ENCODE measurements around the gene CNOT1.

Gene CNOT1

DNA sequence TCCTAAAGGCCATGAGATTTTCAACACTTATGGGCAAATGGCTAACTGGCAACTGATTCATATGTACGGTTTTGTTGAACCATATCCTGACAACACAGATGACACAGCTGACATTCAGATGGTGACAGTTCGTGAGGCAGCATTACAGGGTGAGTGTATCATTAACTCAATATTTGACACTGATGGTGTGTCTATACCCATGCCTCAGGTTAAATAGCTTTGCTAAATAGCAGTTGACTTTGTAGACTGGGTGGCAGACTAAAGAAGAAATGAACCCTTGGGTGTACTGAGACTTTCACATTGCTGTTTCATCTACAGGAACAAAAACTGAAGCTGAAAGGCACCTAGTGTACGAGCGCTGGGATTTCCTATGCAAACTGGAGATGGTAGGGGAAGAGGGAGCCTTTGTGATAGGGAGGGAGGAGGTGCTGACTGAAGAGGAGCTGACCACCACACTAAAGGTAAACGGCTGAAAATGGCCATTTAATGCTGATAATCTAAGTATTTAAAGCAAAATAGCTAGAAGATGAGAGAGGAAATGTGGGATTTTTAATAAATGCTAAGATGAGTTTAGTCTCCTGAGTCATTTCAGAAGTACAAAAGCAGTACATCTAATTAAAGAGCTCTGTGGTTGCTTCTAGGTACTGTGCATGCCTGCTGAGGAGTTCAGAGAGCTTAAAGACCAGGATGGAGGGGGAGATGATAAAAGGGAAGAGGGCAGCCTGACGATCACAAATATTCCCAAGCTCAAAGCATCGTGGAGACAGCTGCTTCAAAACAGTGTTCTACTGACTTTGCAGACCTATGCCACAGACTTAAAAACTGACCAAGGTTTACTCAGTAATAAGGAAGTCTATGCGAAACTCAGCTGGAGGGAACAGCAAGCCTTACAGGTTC, 111.3 kb downstream of the CNOT1 start:
- DNase-seq (ENCODE audit: low spot score in 2 of 2) (no peak), ATAC-seq (replicated peaks; ENCODE audit: extremely low read depth, poor library complexity, severe bottlenecking) (no peak)
- H3K27ac Mint-ChIP-seq (ENCODE audit: low read depth): peak overlapping the region; percentile 3
- no peaks in the 10 kb centered on the region for H3K9me3 Mint-ChIP-seq
- peaks cover 19% of the 10 kb centered on the region for H3K4me1 Mint-ChIP-seq
- H3K36me3 Mint-ChIP-seq (ENCODE audit: insufficient read depth): peaks cover 57% of the 10 kb centered on the region
- H3K4me3 Mint-ChIP-seq: no peak overlapping the region
- no peaks in the 10 kb centered on the region for H3K27me3 Mint-ChIP-seq

DNA sequence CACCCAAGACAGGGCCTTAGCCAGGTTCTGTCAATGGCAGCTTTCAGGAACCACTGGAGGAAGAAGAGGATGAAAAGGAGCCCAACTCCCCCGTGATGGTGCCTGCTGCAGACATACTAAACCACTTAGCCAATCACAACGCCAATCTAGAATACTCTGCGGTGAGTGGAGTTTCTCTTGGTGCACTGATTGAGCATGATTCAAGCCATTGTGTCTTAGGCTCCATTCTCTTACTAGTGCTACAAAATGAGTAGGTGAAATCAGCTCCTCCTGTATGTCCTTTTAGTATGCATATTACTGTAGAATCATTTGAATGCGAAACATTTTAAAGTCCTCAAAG, 112.9 kb downstream of the CNOT1 start:
- no peak for ATAC-seq (replicated peaks; ENCODE audit: extremely low read depth, poor library complexity, severe bottlenecking)

GRCh38 chr16:58515871-58516767, 113.5 kb downstream of the CNOT1 start:
- Mint-ChIP-seq H3K27ac (ENCODE audit: low read depth) (peak overlapping the region; percentile 85), H3K27me3 (no peaks in the 10 kb centered on the region), H3K4me1 (peaks cover 26% of the 10 kb centered on the region), H3K4me3 (peak overlapping the region; percentile 85), H3K9me3 (no peaks in the 10 kb centered on the region), H3K36me3 (ENCODE audit: insufficient read depth) (peaks cover 34% of the 10 kb centered on the region)
- ATAC-seq (replicated peaks; ENCODE audit: extremely low read depth, poor library complexity, severe bottlenecking) (peak; percentile 69), DNase-seq (ENCODE audit: low spot score in 2 of 2) (no peak)

More for the DNA sequence above, 112.9 kb downstream of the CNOT1 start:
- DNase-seq (ENCODE audit: low spot score in 2 of 2): no peak
- Mint-ChIP-seq H3K4me1 (peaks cover 23% of the 10 kb centered on the region), H3K27ac (ENCODE audit: low read depth) (no peak overlapping the region), H3K4me3 (peak overlapping the region; percentile 85), H3K36me3 (ENCODE audit: insufficient read depth) (peaks cover 41% of the 10 kb centered on the region), H3K27me3 (no peaks in the 10 kb centered on the region), H3K9me3 (no peaks in the 10 kb centered on the region)

GRCh38 chr16:58515125-58515870, 114.3 kb downstream of the CNOT1 start, which contains the start of gene SETD6:
SETD6 (plus strand) TSS chr16:58515517; CDS start chr16:58515538, 21 bp downstream.
- no peaks in the 10 kb centered on the region for H3K9me3 Mint-ChIP-seq
- peak within 1 kb of the TSS; percentile 85 for H3K4me3 Mint-ChIP-seq
- peak in 1 of 2 donors; percentile 40 for DNase-seq (ENCODE audit: low spot score in 2 of 2)
- peaks cover 26% of the 10 kb centered on the region for H3K4me1 Mint-ChIP-seq
- H3K36me3 Mint-ChIP-seq (ENCODE audit: insufficient read depth): peaks cover 26% of the 10 kb centered on the region
- no peaks in the 10 kb centered on the region for H3K27me3 Mint-ChIP-seq
- peak; percentile 76 for ATAC-seq (replicated peaks; ENCODE audit: extremely low read depth, poor library complexity, severe bottlenecking)
- peak within 1 kb of the TSS; percentile 85 for H3K27ac Mint-ChIP-seq (ENCODE audit: low read depth)

- peaks cover 26% of the 10 kb centered on the region for H3K4me1 Mint-ChIP-seq
- ATAC-seq (replicated peaks; ENCODE audit: extremely low read depth, poor library complexity, severe bottlenecking): no peak
- H3K36me3 Mint-ChIP-seq (ENCODE audit: insufficient read depth): peaks cover 17% of the 10 kb centered on the region
- H3K27ac Mint-ChIP-seq (ENCODE audit: low read depth): no peak overlapping the region
- H3K4me3 Mint-ChIP-seq: no peak overlapping the region
- no peak for DNase-seq (ENCODE audit: low spot score in 2 of 2)
- H3K27me3 Mint-ChIP-seq: no peaks in the 10 kb centered on the region
- H3K9me3 Mint-ChIP-seq: no peaks in the 10 kb centered on the region
These were observed 115.8 kb downstream of the CNOT1 start for GRCh38 chr16:58513874-58514273.

DNA sequence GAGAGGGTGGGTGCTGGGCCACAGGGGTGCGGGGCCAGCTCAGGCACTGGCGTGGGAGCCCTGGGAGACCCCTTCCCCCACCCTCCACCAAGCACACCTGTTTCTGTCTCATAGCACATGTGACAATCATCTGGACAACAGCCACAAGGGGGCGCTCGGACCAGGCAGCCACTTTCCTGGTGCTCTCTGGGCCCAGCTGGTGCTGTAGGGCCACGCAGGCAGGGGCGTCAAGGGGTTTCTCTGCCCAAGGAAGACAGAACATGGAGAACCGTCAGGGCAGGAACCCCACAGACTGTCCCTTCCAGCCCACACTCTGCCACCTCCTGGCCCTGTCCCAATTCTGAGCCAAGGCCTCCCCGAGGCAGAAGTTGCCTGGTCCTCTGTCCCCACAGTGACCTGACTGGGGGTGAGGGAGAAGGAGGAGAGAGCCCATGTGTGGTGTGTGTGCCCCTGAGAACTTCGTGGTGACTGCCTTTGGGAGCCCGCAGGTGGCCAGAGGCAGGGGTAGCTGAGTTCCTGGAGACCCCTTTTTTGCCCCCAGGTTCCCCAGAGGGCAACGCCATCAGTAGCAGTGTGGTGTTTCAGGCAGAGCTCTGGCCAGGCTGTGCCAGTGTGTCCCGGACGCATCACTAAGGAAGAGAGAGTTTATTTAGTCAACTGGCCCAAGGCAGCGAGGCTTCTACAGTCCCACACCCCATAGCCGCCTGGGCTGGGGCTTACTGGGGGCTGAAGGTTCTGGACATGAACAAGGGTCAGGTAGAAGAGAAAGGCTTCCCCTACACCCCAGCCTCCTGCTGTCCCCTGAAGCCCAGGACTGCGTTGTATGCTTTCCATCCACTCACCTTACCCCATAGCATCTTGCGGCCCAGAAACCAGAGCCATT, 117.5 kb downstream of the CNOT1 start:
- Mint-ChIP-seq H3K36me3 (ENCODE audit: insufficient read depth) (peaks cover 6% of the 10 kb centered on the region), H3K4me1 (peaks cover 26% of the 10 kb centered on the region), H3K4me3 (no peak overlapping the region), H3K9me3 (no peaks in the 10 kb centered on the region), H3K27me3 (no peaks in the 10 kb centered on the region), H3K27ac (ENCODE audit: low read depth) (no peak overlapping the region)
- DNase-seq (ENCODE audit: low spot score in 2 of 2): peak; percentile 62 to 75
- no peak for ATAC-seq (replicated peaks; ENCODE audit: extremely low read depth, poor library complexity, severe bottlenecking)

- no peaks in the 10 kb centered on the region for H3K9me3 Mint-ChIP-seq
- peaks cover 15% of the 10 kb centered on the region for H3K4me1 Mint-ChIP-seq
- no peaks in the 10 kb centered on the region for H3K27me3 Mint-ChIP-seq
- no peak overlapping the region for H3K27ac Mint-ChIP-seq (ENCODE audit: low read depth)
- H3K4me3 Mint-ChIP-seq: no peak overlapping the region
- ATAC-seq (replicated peaks; ENCODE audit: extremely low read depth, poor library complexity, severe bottlenecking) (no peak), DNase-seq (ENCODE audit: low spot score in 2 of 2) (no peak)
- peaks cover 3% of the 10 kb centered on the region for H3K36me3 Mint-ChIP-seq (ENCODE audit: insufficient read depth)
These were observed 118.6 kb downstream of the CNOT1 start for GRCh38 chr16:58510776-58511628.

DNA sequence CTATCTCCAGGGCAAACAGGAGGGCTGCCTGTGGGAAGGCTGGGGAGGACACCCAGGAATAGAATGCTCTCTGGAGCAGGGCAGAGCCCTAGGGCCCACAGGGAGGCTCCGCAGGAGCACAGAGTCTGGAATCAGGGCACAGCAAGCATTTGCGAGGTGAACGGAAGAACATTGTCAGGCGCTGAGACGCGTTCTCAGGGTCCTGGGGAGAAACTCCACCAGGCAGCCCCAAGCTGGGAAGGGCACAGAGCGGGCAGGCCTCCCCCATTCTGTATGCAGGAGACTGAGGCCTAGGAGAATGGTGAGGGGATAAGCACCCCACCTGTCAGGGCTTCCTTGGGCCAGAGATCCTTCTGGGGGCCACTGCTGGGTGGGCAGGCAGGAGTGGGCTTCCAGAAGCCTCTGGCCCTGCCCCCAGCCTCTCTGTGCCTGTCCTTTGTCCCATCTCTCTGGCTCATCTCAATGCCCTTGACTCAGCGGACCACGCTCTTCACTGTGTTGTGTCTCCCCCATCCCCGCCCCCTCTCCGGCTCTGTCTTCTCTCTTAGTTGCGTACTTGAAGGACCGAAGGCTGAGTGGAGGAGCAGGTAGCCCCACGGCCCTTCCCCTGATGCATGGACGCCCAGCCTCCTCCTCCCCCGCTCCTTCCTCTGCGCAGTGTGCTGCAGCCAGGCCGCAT, 119.4 kb downstream of the CNOT1 start:
- ATAC-seq (replicated peaks; ENCODE audit: extremely low read depth, poor library complexity, severe bottlenecking) (no peak), DNase-seq (ENCODE audit: low spot score in 2 of 2) (no peak)
- no peak overlapping the region for H3K27ac Mint-ChIP-seq (ENCODE audit: low read depth)
- H3K4me1 Mint-ChIP-seq: peaks cover 14% of the 10 kb centered on the region
- no peaks in the 10 kb centered on the region for H3K27me3 Mint-ChIP-seq
- H3K9me3 Mint-ChIP-seq: no peaks in the 10 kb centered on the region
- peaks cover 2% of the 10 kb centered on the region for H3K36me3 Mint-ChIP-seq (ENCODE audit: insufficient read depth)
- H3K4me3 Mint-ChIP-seq: no peak overlapping the region

GRCh38 chr16:58509256-58510096, 120.2 kb downstream of the CNOT1 start:
- no peak overlapping the region for H3K27ac Mint-ChIP-seq (ENCODE audit: low read depth)
- no peaks in the 10 kb centered on the region for H3K27me3 Mint-ChIP-seq
- H3K36me3 Mint-ChIP-seq (ENCODE audit: insufficient read depth): peaks cover 1% of the 10 kb centered on the region
- peaks cover 7% of the 10 kb centered on the region for H3K4me1 Mint-ChIP-seq
- no peak for DNase-seq (ENCODE audit: low spot score in 2 of 2)
- H3K9me3 Mint-ChIP-seq: no peaks in the 10 kb centered on the region
- no peak overlapping the region for H3K4me3 Mint-ChIP-seq
- no peak for ATAC-seq (replicated peaks; ENCODE audit: extremely low read depth, poor library complexity, severe bottlenecking)

- no peak overlapping the region for H3K27ac Mint-ChIP-seq (ENCODE audit: low read depth)
- DNase-seq (ENCODE audit: low spot score in 2 of 2) (no peak), ATAC-seq (replicated peaks; ENCODE audit: extremely low read depth, poor library complexity, severe bottlenecking) (no peak)
- no peak overlapping the region for H3K4me3 Mint-ChIP-seq
- H3K36me3 Mint-ChIP-seq (ENCODE audit: insufficient read depth): peaks cover 1% of the 10 kb centered on the region
- H3K27me3 Mint-ChIP-seq: no peaks in the 10 kb centered on the region
- peaks cover 7% of the 10 kb centered on the region for H3K4me1 Mint-ChIP-seq
- H3K9me3 Mint-ChIP-seq: no peaks in the 10 kb centered on the region
These were observed 120.9 kb downstream of the CNOT1 start for GRCh38 chr16:58508671-58509251.
